Activated CD4-positive, alpha-beta T cell treated with anti-CD3 and anti-CD28 coated beads, Interleukin-2, amount 10 ng/mL, durations not matched to agents 7 days and 5 days (primary cell): ENCODE results near the gene SYTL2. TPM values are rescaled to one million over a fixed set of nuclear protein-coding genes. Genes with fewer than 3 reads are reported as not detected.

Source experiments
- CTCF ChIA-PET: fragments of 350-600 bp; sonication (Branson Sonifier 250); formaldehyde crosslinking; loops from one replicate; lab custom pipeline; 2021; ENCODE audit warnings: antibody characterized with exemption; lab: Charles Lee
- POLR2A ChIA-PET: fragments of 350-600 bp; sonication (Branson Sonifier 250); formaldehyde crosslinking; loops from one replicate; lab custom pipeline; 2021; ENCODE audit warnings: antibody characterized with exemption; lab: Charles Lee
- DNase-seq: peaks from one replicate; pipeline ENCODE4 v3.0.0-alpha.2; 2020
- H3K27ac Mint-ChIP-seq: one replicate; pipeline ENCODE4 v1.8.0; 2021; ENCODE audit warnings: mild to moderate bottlenecking, moderate library complexity, mixed read lengths
- H3K27me3 Mint-ChIP-seq: one replicate; pipeline ENCODE4 v1.8.0; 2021; ENCODE audit warnings: mixed read lengths
- H3K36me3 Mint-ChIP-seq: one replicate; pipeline ENCODE4 v1.8.0; 2021; ENCODE audit warnings: low read depth, mixed read lengths
- H3K4me1 Mint-ChIP-seq: one replicate; pipeline ENCODE4 v1.8.0; 2021; ENCODE audit warnings: mixed read lengths
- H3K4me3 Mint-ChIP-seq: one replicate; pipeline ENCODE4 v1.8.0; 2021; ENCODE audit warnings: mild to moderate bottlenecking, moderate library complexity, mixed read lengths
- H3K9me3 Mint-ChIP-seq: one replicate; pipeline ENCODE4 v1.8.0; 2021; ENCODE audit warnings: mixed read lengths
- total RNA-seq, 2 experiments: library from RNA; stranded (reverse); gene quantifications; one replicate each; pipeline ENCODE4 v1.2.3, GENCODE V29; 2021

Gene SYTL2
- total RNA-seq, 2 experiments from 2014 or later: 43.5 to 45.6 TPM

- DNase-seq: no peak
- CTCF ChIA-PET: interaction anchor here (0.8 to 3.7 kb wide), 3 partner anchors 15 to 29 kb away, joined by 3 to 10 read pairs (median 10); partner anchors contain the start of genes CCDC83 and SYTL2
- Mint-ChIP-seq H3K4me1 (peaks cover 77% of the 10 kb centered on the region), H3K4me3 (no peak overlapping the region), H3K36me3 (peaks cover 12% of the 10 kb centered on the region), H3K27me3 (no peaks in the 10 kb centered on the region), H3K27ac (peak overlapping the region; percentile 26), H3K9me3 (peaks cover 4% of the 10 kb centered on the region)
- POLR2A ChIA-PET: interaction anchor here (1.0 kb wide), 1 partner anchor 198 kb away, joined by 4 read pairs; the partner anchor contains the start of gene TMEM126B
Measured at GRCh38 chr11:85825616-85826015, 14.7 kb upstream of the SYTL2 start.

- ChIA-PET CTCF (interaction anchor here (1.1 to 3.7 kb wide), 6 partner anchors 9 to 128 kb away, joined by 3 to 10 read pairs (median 5); partner anchors contain the start of genes CCDC83 and SYTL2), POLR2A (interaction anchor here (0.6 kb wide), 1 partner anchor 124 kb away, joined by 3 read pairs; no protein-coding TSS in a partner anchor)
- DNase-seq: peak; percentile 88
- H3K4me3 Mint-ChIP-seq: peak overlapping the region; percentile 17
- H3K4me1 Mint-ChIP-seq: peaks cover 73% of the 10 kb centered on the region
- H3K36me3 Mint-ChIP-seq: peaks cover 11% of the 10 kb centered on the region
- peak overlapping the region; percentile 84 for H3K27ac Mint-ChIP-seq
- H3K9me3 Mint-ChIP-seq: peaks cover 4% of the 10 kb centered on the region
- peaks cover 5% of the 10 kb centered on the region for H3K27me3 Mint-ChIP-seq
Measured at GRCh38 chr11:85823816-85824215, 12.9 kb upstream of the SYTL2 start.

GRCh38 chr11:85822814-85823213 is 11.9 kb upstream of the SYTL2 start:
- peaks cover 11% of the 10 kb centered on the region for H3K36me3 Mint-ChIP-seq
- ChIA-PET POLR2A (no interaction called here), CTCF (interaction anchor here (1.1 to 1.7 kb wide), 2 partner anchors 9 to 123 kb away, joined by 3 to 4 read pairs; no protein-coding TSS in a partner anchor)
- H3K27me3 Mint-ChIP-seq: peaks cover 5% of the 10 kb centered on the region
- peaks cover 64% of the 10 kb centered on the region for H3K4me1 Mint-ChIP-seq
- peak overlapping the region; percentile 68 for H3K27ac Mint-ChIP-seq
- peaks cover 4% of the 10 kb centered on the region for H3K9me3 Mint-ChIP-seq
- H3K4me3 Mint-ChIP-seq: no peak overlapping the region
- no peak for DNase-seq

GRCh38 chr11:85821636-85822035 is 10.7 kb upstream of the SYTL2 start:
- ChIA-PET POLR2A (no interaction called here), CTCF (interaction anchor here (1.6 to 1.7 kb wide), 3 partner anchors 10 to 33 kb away, joined by 3 to 4 read pairs (median 3); partner anchors contain the start of gene CCDC83)
- peaks cover 4% of the 10 kb centered on the region for H3K9me3 Mint-ChIP-seq
- H3K27ac Mint-ChIP-seq: no peak overlapping the region
- DNase-seq: no peak
- H3K27me3 Mint-ChIP-seq: peaks cover 5% of the 10 kb centered on the region
- H3K4me1 Mint-ChIP-seq: peaks cover 52% of the 10 kb centered on the region
- H3K4me3 Mint-ChIP-seq: no peak overlapping the region
- peaks cover 11% of the 10 kb centered on the region for H3K36me3 Mint-ChIP-seq

- peaks cover 8% of the 10 kb centered on the region for H3K27me3 Mint-ChIP-seq
- ChIA-PET POLR2A (no interaction called here), CTCF (interaction anchor here (1.4 kb wide), 1 partner anchor 11 kb away, joined by 3 read pairs; no protein-coding TSS in a partner anchor)
- peaks cover 11% of the 10 kb centered on the region for H3K36me3 Mint-ChIP-seq
- peaks cover 4% of the 10 kb centered on the region for H3K9me3 Mint-ChIP-seq
- H3K4me1 Mint-ChIP-seq: peaks cover 35% of the 10 kb centered on the region
- DNase-seq: no peak
- no peak overlapping the region for H3K4me3 Mint-ChIP-seq
- H3K27ac Mint-ChIP-seq: no peak overlapping the region
Measured at GRCh38 chr11:85819441-85819840, 8.5 kb upstream of the SYTL2 start.

GRCh38 chr11:85815186-85815931 is 4.4 kb upstream of the SYTL2 start:
- no peaks in the 10 kb centered on the region for H3K9me3 Mint-ChIP-seq
- CTCF ChIA-PET: interaction anchor here (2.1 kb wide), 1 partner anchor 8 kb away, joined by 6 read pairs; no protein-coding TSS in a partner anchor

GRCh38 chr11:85813721-85814120 is 2.8 kb upstream of the SYTL2 start:
- POLR2A ChIA-PET: interaction anchor here (0.8 kb wide), 1 partner anchor 148 kb away, joined by 3 read pairs; no protein-coding TSS in a partner anchor
- Mint-ChIP-seq H3K9me3 (no peaks in the 10 kb centered on the region), H3K27me3 (peaks cover 13% of the 10 kb centered on the region), H3K36me3 (no peaks in the 10 kb centered on the region), H3K4me1 (peaks cover 34% of the 10 kb centered on the region), H3K4me3 (no peak overlapping the region), H3K27ac (no peak overlapping the region)
- CTCF ChIA-PET: interaction anchor here (1.3 to 2.1 kb wide), 2 partner anchors 10 to 42 kb away, joined by 3 to 6 read pairs; partner anchors contain the start of gene CCDC83
- DNase-seq: no peak

More at GRCh38 chr11:85815186-85815931, 4.4 kb upstream of the SYTL2 start:
- H3K27ac Mint-ChIP-seq: no peak overlapping the region
- H3K27me3 Mint-ChIP-seq: peaks cover 17% of the 10 kb centered on the region
- H3K4me1 Mint-ChIP-seq: peaks cover 18% of the 10 kb centered on the region
- H3K4me3 Mint-ChIP-seq: no peak overlapping the region
- POLR2A ChIA-PET: no interaction called here
- no peak for DNase-seq
- no peaks in the 10 kb centered on the region for H3K36me3 Mint-ChIP-seq

- peaks cover 13% of the 10 kb centered on the region for H3K27me3 Mint-ChIP-seq
- H3K4me3 Mint-ChIP-seq: peak overlapping the region; percentile 88
- peak overlapping the region; percentile 84 for H3K27ac Mint-ChIP-seq
- no peaks in the 10 kb centered on the region for H3K9me3 Mint-ChIP-seq
- no peak for DNase-seq
- no peaks in the 10 kb centered on the region for H3K36me3 Mint-ChIP-seq
- peaks cover 39% of the 10 kb centered on the region for H3K4me1 Mint-ChIP-seq
- CTCF ChIA-PET: interaction anchor here (1.2 kb wide), 1 partner anchor 24 kb away, joined by 3 read pairs; no protein-coding TSS in a partner anchor
- POLR2A ChIA-PET: no interaction called here
Measured at GRCh38 chr11:85811624-85812023, 683 bp upstream of the SYTL2 start.

GRCh38 chr11:85810521-85810870 is 445 bp downstream of the SYTL2 start:
- Mint-ChIP-seq H3K27ac (peak overlapping the region; percentile 82), H3K9me3 (no peaks in the 10 kb centered on the region), H3K27me3 (peaks cover 13% of the 10 kb centered on the region), H3K36me3 (no peaks in the 10 kb centered on the region), H3K4me3 (peak overlapping the region; percentile 88), H3K4me1 (peaks cover 40% of the 10 kb centered on the region)
- ChIA-PET POLR2A (no interaction called here), CTCF (interaction anchor here (0.6 to 1.9 kb wide), 4 partner anchors 12 to 116 kb away, joined by 3 to 10 read pairs (median 8); no protein-coding TSS in a partner anchor)
- DNase-seq: peak; percentile 7

- peak; percentile 13 for DNase-seq
- peak overlapping the region; percentile 82 for H3K27ac Mint-ChIP-seq
- ChIA-PET POLR2A (no interaction called here), CTCF (interaction anchor here (0.6 to 1.9 kb wide), 4 partner anchors 11 to 70 kb away, joined by 3 to 10 read pairs (median 8); partner anchors contain the start of gene CCDC83)
- peaks cover 12% of the 10 kb centered on the region for H3K27me3 Mint-ChIP-seq
- peak overlapping the region; percentile 88 for H3K4me3 Mint-ChIP-seq
- peaks cover 38% of the 10 kb centered on the region for H3K4me1 Mint-ChIP-seq
- no peaks in the 10 kb centered on the region for H3K9me3 Mint-ChIP-seq
- peaks cover 1% of the 10 kb centered on the region for H3K36me3 Mint-ChIP-seq
Measured at GRCh38 chr11:85809863-85810262, 1.1 kb downstream of the SYTL2 start.

GRCh38 chr11:85809191-85809590 is 1.8 kb downstream of the SYTL2 start:
- Mint-ChIP-seq H3K9me3 (no peaks in the 10 kb centered on the region), H3K4me3 (peak overlapping the region; percentile 88), H3K36me3 (peaks cover 4% of the 10 kb centered on the region), H3K27me3 (peaks cover 10% of the 10 kb centered on the region), H3K4me1 (peaks cover 38% of the 10 kb centered on the region), H3K27ac (no peak overlapping the region)
- no peak for DNase-seq
- CTCF ChIA-PET: interaction anchor here (0.5 to 1.9 kb wide), 5 partner anchors 11 to 70 kb away, joined by 3 to 10 read pairs (median 5); partner anchors contain the start of gene CCDC83
- POLR2A ChIA-PET: no interaction called here

GRCh38 chr11:85806876-85807275 is 4.1 kb downstream of the SYTL2 start:
- ChIA-PET CTCF (interaction anchor here (1.4 kb wide), 1 partner anchor 27 kb away, joined by 5 read pairs; no protein-coding TSS in a partner anchor), POLR2A (no interaction called here)
- Mint-ChIP-seq H3K4me1 (peaks cover 32% of the 10 kb centered on the region), H3K27me3 (no peaks in the 10 kb centered on the region), H3K4me3 (no peak overlapping the region), H3K9me3 (peaks cover 3% of the 10 kb centered on the region), H3K27ac (no peak overlapping the region), H3K36me3 (peaks cover 15% of the 10 kb centered on the region)
- no peak for DNase-seq
